ENCODE measurements around the gene QKI. TPM values are rescaled to one million over a fixed set of nuclear protein-coding genes. Genes with fewer than 3 reads are reported as not detected.

QKI gene
- total and polyA plus RNA-seq, 2 donors (not counting 3 experiments of a cell fraction or from before 2014, with no cell fraction given) = 178 to 232 TPM

GRCh38 chr6:163486821-163487220 lies 72.3 kb downstream of the QKI start:
- intact Hi-C loops (cut with micrococcal nuclease) = no loop called here
- H4K20me1 ChIP-seq (replicated peaks; ENCODE audit: control insufficient read depth, extremely low read depth, insufficient read depth, low read length) = peaks cover 39% of the 10 kb centered on the region
- no peak overlapping the region for H3K4me2 ChIP-seq (ENCODE audit: insufficient read depth, low read length)
- TF ChIP-seq, protein P1, sequence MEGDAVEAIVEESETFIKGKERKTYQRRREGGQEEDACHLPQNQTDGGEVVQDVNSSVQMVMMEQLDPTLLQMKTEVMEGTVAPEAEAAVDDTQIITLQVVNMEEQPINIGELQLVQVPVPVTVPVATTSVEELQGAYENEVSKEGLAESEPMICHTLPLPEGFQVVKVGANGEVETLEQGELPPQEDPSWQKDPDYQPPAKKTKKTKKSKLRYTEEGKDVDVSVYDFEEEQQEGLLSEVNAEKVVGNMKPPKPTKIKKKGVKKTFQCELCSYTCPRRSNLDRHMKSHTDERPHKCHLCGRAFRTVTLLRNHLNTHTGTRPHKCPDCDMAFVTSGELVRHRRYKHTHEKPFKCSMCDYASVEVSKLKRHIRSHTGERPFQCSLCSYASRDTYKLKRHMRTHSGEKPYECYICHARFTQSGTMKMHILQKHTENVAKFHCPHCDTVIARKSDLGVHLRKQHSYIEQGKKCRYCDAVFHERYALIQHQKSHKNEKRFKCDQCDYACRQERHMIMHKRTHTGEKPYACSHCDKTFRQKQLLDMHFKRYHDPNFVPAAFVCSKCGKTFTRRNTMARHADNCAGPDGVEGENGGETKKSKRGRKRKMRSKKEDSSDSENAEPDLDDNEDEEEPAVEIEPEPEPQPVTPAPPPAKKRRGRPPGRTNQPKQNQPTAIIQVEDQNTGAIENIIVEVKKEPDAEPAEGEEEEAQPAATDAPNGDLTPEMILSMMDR (IDR thresholded peaks at IDR 0.05; ENCODE audit: extremely low read depth in 1 of 2, insufficient read depth in 1 of 2, low read depth in 1 of 2, low read length in 2 of 2) = no peak
- TF ChIP-seq POLR2A (IDR thresholded peaks at IDR 0.05; ENCODE audit: low read depth, low read length) = no peak
- no peak for TF ChIP-seq POLR2AphosphoS5 (IDR thresholded peaks at IDR 0.05; ENCODE audit: insufficient read depth, low read depth, low read length)
- TF ChIP-seq, protein P2, sequence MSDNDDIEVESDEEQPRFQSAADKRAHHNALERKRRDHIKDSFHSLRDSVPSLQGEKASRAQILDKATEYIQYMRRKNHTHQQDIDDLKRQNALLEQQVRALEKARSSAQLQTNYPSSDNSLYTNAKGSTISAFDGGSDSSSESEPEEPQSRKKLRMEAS (IDR thresholded peaks at IDR 0.05; ENCODE audit: insufficient read depth, insufficient read length) = no peak
- no peak for TF ChIP-seq MYC (IDR thresholded peaks at IDR 0.05; ENCODE audit: low read depth, low read length)
- TF ChIP-seq FOS (IDR thresholded peaks at IDR 0.05; ENCODE audit: borderline replicate concordance, insufficient read depth, low read length) = no peak
- no peak for TF ChIP-seq EZH2 (IDR thresholded peaks at IDR 0.05; ENCODE audit: borderline replicate concordance, low read depth, low read length, severe bottlenecking)
- TF ChIP-seq GATA2 (IDR thresholded peaks at IDR 0.05; ENCODE audit: insufficient read depth, insufficient read length, low read depth, low read length) = no peak
- TF ChIP-seq JUN (IDR thresholded peaks at IDR 0.05; ENCODE audit: borderline replicate concordance, insufficient read depth, insufficient read length, low read depth) = no peak
- H3K9me1 ChIP-seq (replicated peaks; ENCODE audit: control insufficient read depth, extremely low read depth, insufficient read depth, low read length) = peaks cover 2% of the 10 kb centered on the region
- ChIA-PET POLR2A (no interaction called here), CTCF (interaction anchor here (1.2 kb wide), 1 partner anchor 15 kb away, joined by 3 read pairs; no protein-coding TSS in a partner anchor)
- no peak overlapping the region for H2AFZ ChIP-seq (ENCODE audit: low read depth, low read length)
- H3K36me3 ChIP-seq (ENCODE audit: control insufficient read depth in 2 of 2, extremely low read depth in 1 of 2, insufficient read depth in 2 of 2, low read length in 2 of 2) = no peaks in the 10 kb centered on the region
- H3K27me3 ChIP-seq (ENCODE audit: control insufficient read depth in 2 of 2, insufficient read depth in 2 of 2, low read length in 2 of 2) = no peaks in the 10 kb centered on the region
- no peaks in the 10 kb centered on the region for H3K9me3 ChIP-seq (replicated peaks; ENCODE audit: control insufficient read depth, insufficient read depth, low read length)
- H3K4me1 ChIP-seq (ENCODE audit: control insufficient read depth, extremely low read depth, insufficient read depth, low read length) = peaks cover 8% of the 10 kb centered on the region
- DNase-seq (ENCODE audit: low read depth, low spot score) (no peak), FAIRE-seq (no peak)
- no TSS peak for BruUV-seq (replicated peaks)
- dilution Hi-C loops (cut with MboI; ENCODE audit: extremely low pct_ligation_motif_present, low sequenced_read_pairs) = no loop called here
- H3K27ac ChIP-seq (ENCODE audit: insufficient read depth, low read depth, low read length) = no peak overlapping the region
- peaks cover 99% of the 10 kb centered on the region for H3K79me2 ChIP-seq (ENCODE audit: control insufficient read depth, insufficient read depth, low read length)
- H3K4me3 ChIP-seq (replicated peaks in 1 of 3; ENCODE audit: insufficient read depth in 1 of 3, low read depth in 1 of 3, low read length in 3 of 3) = no peak overlapping the region
- H3K9ac ChIP-seq (replicated peaks; ENCODE audit: extremely low read depth, insufficient read depth, low read length) = no peak overlapping the region

Data from endothelial cell of umbilical vein (primary cell).